HG02798 (cell line): ENCODE results near the gene AGK.

Source experiments
- ATAC-seq: cut with Tn5 transposase; IDR thresholded peaks from one replicate; pipeline ENCODE4 v1.9.1; 2021; ENCODE audit warnings: mild to moderate bottlenecking; ENCODE audit not compliant: unreplicated experiment, poor library complexity

AGK gene

GRCh38 chr7:141700296-141700847 lies 149.2 kb downstream of the AGK start:
- no peak for ATAC-seq

- ATAC-seq = no peak
Measured at GRCh38 chr7:141700848-141701371, 149.7 kb downstream of the AGK start.

GRCh38 chr7:141701489-141702046 lies 150.4 kb downstream of the AGK start:
- ATAC-seq = peak; percentile 80

DNA sequence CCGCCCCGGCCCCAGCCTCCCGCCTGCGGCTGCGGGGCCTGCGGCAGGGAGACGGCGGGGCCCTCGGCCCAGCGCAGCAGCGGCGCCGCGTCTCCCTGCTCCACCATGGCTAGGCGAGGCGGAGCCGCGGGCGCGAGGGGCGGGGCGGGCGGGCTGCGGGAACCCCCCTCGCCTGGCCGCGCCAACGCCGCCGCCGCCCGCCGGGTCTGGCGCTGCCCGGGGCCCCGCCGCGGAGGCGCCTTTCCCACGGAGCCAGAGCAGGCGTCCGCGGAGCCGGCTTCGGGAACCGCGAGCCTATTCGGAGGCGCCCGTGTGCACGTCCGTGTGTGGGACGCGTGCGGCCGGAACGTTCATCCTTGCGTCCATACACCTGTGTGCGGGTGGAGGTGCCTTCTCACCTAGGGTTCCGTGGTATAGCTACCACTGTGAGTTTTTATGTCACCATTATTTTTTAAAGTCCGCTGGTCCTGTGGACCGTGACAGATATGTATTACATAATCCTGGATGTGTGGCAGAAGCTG lies 150.9 kb downstream of the AGK start, which contains the start of gene DENND11:
DENND11 (minus strand) TSS at position 120 of the 521 bp plus-strand sequence; CDS start at position 107, 13 bp downstream.
- peak; percentile 83 for ATAC-seq

DNA sequence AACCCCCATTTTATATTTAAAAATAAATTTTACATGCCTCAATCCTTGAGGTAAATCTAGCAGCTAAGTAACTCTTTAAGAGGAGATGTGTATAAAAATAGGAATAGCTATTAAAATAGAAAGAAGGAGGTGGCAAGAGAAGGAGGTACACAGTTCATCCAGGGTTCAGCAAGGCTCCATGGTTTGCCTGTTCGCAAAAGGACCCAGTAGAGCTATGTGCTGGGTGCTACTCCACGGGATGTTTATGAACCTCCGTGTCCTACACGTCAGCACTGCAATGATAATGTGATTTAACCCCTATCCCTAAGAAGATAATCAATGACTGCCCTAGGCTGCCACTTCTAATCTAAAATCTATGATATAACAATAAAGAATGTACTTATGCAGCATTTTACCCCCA lies 151.7 kb downstream of the AGK start:
- ATAC-seq = no peak

- ATAC-seq = no peak
Measured at GRCh38 chr7:141704112-141704511, 152.9 kb downstream of the AGK start.

- ATAC-seq = no peak
Measured at GRCh38 chr7:141704741-141705140, 153.5 kb downstream of the AGK start.
